ENCODE measurements around the gene DCPS.
"Not testable (repeated sequence)": the region's sequence is repeated elsewhere in the genome, so short reads cannot be mapped to it uniquely, and the experiment has no call there.

Gene DCPS, protein sequence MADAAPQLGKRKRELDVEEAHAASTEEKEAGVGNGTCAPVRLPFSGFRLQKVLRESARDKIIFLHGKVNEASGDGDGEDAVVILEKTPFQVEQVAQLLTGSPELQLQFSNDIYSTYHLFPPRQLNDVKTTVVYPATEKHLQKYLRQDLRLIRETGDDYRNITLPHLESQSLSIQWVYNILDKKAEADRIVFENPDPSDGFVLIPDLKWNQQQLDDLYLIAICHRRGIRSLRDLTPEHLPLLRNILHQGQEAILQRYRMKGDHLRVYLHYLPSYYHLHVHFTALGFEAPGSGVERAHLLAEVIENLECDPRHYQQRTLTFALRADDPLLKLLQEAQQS

DNA sequence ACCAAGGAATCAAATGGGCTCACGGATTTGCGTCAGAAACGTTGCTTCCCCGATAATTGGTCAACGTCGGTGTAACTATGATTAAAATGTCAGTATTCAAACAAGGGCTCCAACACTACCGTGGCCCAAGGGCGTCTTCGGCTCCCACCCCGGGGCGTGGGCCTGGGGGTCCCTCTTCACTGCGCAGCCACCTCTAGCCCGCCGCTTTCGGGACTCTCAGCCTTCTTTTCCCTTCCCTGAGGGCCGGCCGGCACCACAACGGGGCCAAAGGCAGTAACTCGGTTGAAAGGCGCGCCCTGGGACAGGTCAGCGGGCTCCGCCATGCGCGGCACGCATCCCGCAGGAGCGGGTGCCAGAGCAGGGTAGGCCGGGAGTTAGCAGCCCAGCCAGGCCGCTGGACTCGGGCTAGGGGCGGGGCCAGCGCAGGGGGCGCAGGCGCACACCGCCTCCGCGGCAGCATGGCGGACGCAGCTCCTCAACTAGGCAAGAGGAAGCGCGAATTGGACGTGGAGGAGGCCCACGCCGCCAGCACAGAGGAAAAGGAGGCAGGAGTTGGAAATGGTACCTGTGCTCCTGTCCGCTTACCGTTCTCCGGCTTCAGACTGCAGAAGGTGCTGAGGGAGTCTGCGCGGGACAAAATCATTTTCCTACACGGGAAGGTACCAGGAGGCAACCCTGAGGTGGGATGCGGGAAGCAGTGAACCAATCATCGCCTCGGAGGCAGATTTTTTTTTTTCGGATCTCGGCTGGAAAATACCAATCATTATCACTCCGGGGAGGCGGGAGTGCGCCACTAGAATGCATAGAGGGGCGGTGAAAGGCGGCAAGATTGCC lies at the start of gene DCPS:
Gene DCPS (plus strand): TSS at position 438 of the 834 bp plus-strand sequence. CDS start 21 bp downstream, at position 459.
- Histone ChIP-seq H3K36me3 (peaks cover 0 to 28% (median 12%) of the 10 kb centered on the region in 3 donors), H3K27ac (peak within 1 kb of the TSS; percentile 80 to 81), H3K4me3 (peak within 1 kb of the TSS; percentile 61 to 80), H3K4me1 (peaks cover 0 to 12% (median 4%) of the 10 kb centered on the region in 4 donors), H3K27me3 (no peaks in the 10 kb centered on the region), H3K9me3 (no peaks in the 10 kb centered on the region)
- intact Hi-C loops (cut with DNase I; ENCODE audit: low total_unique reads): no loop called here
- peak; percentile 88 to 95 for DNase-seq
- TF ChIP-seq, protein P1, sequence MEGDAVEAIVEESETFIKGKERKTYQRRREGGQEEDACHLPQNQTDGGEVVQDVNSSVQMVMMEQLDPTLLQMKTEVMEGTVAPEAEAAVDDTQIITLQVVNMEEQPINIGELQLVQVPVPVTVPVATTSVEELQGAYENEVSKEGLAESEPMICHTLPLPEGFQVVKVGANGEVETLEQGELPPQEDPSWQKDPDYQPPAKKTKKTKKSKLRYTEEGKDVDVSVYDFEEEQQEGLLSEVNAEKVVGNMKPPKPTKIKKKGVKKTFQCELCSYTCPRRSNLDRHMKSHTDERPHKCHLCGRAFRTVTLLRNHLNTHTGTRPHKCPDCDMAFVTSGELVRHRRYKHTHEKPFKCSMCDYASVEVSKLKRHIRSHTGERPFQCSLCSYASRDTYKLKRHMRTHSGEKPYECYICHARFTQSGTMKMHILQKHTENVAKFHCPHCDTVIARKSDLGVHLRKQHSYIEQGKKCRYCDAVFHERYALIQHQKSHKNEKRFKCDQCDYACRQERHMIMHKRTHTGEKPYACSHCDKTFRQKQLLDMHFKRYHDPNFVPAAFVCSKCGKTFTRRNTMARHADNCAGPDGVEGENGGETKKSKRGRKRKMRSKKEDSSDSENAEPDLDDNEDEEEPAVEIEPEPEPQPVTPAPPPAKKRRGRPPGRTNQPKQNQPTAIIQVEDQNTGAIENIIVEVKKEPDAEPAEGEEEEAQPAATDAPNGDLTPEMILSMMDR (IDR thresholded peaks at IDR 0.05): no peak

- TF ChIP-seq, protein P1 (IDR thresholded peaks at IDR 0.05): no peak
- no peak for DNase-seq
- Histone ChIP-seq H3K4me3 (no peak overlapping the region), H3K4me1 (no peaks in the 10 kb centered on the region), H3K9me3 (no peaks in the 10 kb centered on the region), H3K27ac (no peak overlapping the region), H3K36me3 (peaks cover 9 to 37% (median 10%) of the 10 kb centered on the region in 3 donors), H3K27me3 (no peaks in the 10 kb centered on the region)
- intact Hi-C loops (cut with DNase I; ENCODE audit: low total_unique reads): no loop called here
Observed at GRCh38 chr11:126254819-126255218, 49.0 kb upstream of the DCPS start.

GRCh38 chr11:126255507-126255906 lies 48.4 kb upstream of the DCPS start:
- peaks cover 9 to 37% (median 10%) of the 10 kb centered on the region in 3 donors for H3K36me3 ChIP-seq

GRCh38 chr11:126256216-126256615 lies 47.6 kb upstream of the DCPS start:
- Histone ChIP-seq H3K9me3 (no peaks in the 10 kb centered on the region), H3K27me3 (no peaks in the 10 kb centered on the region), H3K4me3 (no peak overlapping the region), H3K27ac (no peak overlapping the region), H3K4me1 (no peaks in the 10 kb centered on the region), H3K36me3 (peaks cover 5 to 44% (median 9%) of the 10 kb centered on the region in 3 donors)
- no peak for DNase-seq
- TF ChIP-seq, protein P1 (IDR thresholded peaks at IDR 0.05): no peak
- intact Hi-C loops (cut with DNase I; ENCODE audit: low total_unique reads): no loop called here

More at GRCh38 chr11:126255507-126255906, 48.4 kb upstream of the DCPS start:
- H3K27ac ChIP-seq; H3K9me3 ChIP-seq; H3K4me1 ChIP-seq; H3K27me3 ChIP-seq; DNase-seq; H3K4me3 ChIP-seq; intact Hi-C loops (cut with DNase I; ENCODE audit: low total_unique reads): not testable (repeated sequence)

DNA sequence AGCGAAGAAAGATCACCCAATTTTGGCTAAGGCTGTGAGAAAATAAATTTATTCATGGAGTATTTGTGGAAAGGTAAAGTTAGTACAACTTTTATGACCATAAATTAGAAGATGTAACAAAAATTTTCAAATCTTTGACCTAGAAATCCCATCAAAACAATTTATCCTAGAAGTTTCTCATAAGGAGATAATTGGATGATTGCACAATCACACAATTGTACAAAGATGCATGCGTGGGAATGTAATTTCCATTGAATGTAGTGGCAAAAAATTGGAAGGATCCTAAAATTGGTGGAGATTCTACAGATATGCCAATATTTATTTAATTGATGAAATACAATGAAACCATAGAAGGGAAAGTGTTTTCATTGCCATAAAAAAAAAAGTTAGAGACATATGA lies 46.7 kb upstream of the DCPS start:
- Histone ChIP-seq H3K4me3 (no peak overlapping the region), H3K36me3 (peaks cover 4 to 53% (median 6%) of the 10 kb centered on the region in 3 donors), H3K9me3 (no peaks in the 10 kb centered on the region), H3K4me1 (no peaks in the 10 kb centered on the region), H3K27me3 (no peaks in the 10 kb centered on the region), H3K27ac (no peak overlapping the region)
- intact Hi-C loops (cut with DNase I; ENCODE audit: low total_unique reads): no loop called here
- TF ChIP-seq, protein P1 (IDR thresholded peaks at IDR 0.05): no peak
- DNase-seq: no peak

GRCh38 chr11:126257764-126258163 lies 46.1 kb upstream of the DCPS start:
- Histone ChIP-seq H3K4me1 (no peaks in the 10 kb centered on the region), H3K27me3 (no peaks in the 10 kb centered on the region), H3K27ac (no peak overlapping the region), H3K9me3 (no peaks in the 10 kb centered on the region), H3K4me3 (no peak overlapping the region), H3K36me3 (peaks cover 8 to 55% (median 10%) of the 10 kb centered on the region in 3 donors)
- no peak for DNase-seq
- TF ChIP-seq, protein P1 (IDR thresholded peaks at IDR 0.05): no peak
- intact Hi-C loops (cut with DNase I; ENCODE audit: low total_unique reads): no loop called here
